ENCODE results near the gene SLC6A18.

The SLC6A18 gene

DNA sequence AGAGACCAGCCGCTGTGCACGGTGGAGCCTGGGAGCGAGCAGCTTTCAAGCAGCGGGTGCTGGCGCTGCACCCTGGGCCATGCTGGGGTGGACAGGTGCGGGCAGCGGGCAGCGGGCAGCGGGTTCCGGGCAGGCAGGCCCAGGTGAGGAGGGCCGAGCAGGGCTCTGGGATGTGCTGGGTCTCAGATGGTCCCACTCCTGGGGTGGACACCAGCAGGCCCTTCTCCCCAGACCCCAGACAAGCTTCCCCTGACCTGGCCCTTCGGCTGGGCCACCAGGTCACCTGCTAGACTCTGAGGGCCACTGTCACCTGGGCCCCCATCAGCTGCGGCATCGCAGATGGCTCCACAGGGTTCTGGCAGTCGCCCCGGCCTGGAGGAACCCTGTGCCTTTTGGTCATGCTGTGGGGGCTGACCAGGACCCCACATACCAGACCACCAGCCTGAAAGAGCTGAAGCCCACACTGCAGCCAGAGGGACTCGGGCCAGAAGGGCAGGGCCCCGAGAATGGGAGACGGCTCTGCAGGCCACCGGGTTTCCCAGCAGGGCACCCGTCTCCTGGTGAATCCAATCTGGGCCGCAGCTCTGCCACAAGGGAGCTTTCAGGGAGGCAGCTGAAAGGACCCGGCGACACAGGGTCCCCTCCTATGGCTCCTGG is 21.7 kb upstream of the SLC6A18 start:
- DNase-seq (ENCODE audit: low read depth in 2 of 2), result no peak

DNA sequence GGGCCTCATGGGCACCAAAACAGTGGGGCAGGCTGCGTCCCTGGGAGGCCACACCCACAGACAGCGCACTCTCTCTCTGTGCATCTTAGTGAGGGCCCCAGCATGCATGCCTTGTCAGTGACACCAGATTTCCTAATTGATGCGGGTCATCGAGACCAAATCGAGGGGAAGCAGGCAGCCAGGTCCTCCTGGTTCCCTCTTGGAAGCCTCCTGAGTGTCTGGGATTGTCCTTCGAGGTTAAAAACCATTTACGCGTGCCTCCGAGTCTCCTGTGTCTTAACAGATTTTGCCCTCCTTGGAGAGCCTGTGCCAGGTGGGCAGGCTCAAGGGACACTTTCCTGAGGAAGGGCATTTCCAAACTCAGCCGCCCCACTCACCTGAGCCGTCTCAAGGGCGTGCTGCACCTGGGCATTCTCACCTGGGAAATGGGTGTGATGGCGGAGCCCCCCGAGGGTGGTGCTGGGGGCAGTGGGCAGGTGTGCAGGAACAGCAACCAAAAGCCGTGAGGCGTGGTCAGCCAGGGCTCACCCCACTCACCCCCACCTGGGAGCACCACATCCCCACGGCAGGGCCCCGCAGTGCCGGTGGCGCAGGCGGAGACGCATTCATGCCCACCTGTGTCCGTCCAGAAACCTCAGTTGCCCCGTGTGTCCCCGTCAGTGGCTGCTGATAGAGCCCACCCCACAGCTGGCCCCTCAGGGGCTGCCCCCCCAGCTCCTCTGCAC is 21.1 kb upstream of the SLC6A18 start:
- DNase-seq (ENCODE audit: low read depth in 2 of 2), result no peak

DNA sequence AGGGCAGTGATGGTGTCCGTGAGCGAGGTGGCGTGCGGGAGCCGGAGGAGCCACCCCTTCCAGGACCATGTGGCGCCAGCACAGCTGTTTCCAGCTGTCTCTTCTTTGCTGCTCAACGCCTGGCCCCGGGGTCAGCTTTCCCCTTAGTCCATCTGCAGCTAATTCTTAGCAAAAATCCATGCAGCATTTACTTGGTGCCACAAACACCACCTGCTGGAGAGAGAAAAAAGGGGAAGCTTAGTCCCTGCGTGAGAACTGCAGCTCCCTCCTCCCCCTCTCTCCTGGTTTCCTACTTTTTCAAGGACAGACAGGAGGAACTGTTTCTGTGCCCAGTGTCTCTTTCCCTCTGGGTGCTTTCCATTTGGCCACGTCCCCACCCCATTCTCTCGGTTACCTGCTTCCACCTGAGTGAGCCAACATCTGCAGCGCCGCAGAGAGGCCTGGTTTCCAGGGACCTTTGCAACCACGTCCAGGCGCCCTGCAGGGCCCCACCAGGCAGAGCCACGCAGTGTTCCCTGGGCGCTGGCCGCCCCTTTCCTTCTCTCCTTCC is 20.4 kb upstream of the SLC6A18 start:
- DNase-seq (ENCODE audit: low read depth in 2 of 2), result no peak

DNA sequence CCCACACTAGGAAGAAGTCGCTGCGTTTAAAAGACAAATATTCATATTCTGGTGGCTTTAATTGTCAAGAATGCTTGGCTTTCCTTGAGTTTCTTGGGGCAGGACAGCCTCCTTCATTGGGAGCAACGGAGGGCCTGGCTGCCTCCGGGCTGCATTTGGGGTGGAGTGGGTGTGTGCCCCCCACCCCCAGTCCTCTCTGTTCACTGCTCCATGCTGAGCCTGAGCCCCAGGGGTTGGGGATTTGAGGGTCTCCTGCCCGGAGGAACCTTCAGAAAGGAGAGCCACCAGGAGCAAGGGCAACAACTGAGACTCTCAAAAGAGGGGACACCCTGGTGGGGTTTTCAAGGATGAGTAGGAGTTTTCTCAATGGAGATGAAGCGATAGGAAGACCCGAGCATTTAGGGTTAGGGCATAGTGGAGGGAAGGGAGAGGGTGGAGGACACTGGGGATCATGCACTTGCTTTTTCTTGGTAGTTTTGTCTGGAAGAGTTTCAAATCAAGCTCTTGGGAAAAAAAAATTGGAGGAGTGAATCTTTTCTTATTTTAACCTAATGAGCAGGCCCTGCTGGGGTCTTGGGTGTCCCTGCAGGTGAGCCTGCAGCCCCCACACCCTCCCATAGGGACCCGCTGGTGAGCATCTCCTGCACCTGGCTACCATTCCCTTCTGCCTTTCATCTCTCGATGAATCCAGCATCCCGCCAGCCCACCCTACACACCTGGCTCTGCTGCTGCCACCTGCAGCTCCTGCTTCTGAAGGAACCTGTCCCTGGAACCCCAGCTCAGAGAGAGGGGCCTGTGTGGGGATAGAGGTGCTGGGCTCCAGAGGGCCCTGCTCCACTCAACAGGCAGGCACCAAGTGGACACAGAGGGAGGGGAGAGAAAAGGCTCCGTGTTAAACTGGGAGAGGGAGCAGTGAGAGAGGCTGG is 19.7 kb upstream of the SLC6A18 start:
- DNase-seq (ENCODE audit: low read depth in 2 of 2), result no peak

DNA sequence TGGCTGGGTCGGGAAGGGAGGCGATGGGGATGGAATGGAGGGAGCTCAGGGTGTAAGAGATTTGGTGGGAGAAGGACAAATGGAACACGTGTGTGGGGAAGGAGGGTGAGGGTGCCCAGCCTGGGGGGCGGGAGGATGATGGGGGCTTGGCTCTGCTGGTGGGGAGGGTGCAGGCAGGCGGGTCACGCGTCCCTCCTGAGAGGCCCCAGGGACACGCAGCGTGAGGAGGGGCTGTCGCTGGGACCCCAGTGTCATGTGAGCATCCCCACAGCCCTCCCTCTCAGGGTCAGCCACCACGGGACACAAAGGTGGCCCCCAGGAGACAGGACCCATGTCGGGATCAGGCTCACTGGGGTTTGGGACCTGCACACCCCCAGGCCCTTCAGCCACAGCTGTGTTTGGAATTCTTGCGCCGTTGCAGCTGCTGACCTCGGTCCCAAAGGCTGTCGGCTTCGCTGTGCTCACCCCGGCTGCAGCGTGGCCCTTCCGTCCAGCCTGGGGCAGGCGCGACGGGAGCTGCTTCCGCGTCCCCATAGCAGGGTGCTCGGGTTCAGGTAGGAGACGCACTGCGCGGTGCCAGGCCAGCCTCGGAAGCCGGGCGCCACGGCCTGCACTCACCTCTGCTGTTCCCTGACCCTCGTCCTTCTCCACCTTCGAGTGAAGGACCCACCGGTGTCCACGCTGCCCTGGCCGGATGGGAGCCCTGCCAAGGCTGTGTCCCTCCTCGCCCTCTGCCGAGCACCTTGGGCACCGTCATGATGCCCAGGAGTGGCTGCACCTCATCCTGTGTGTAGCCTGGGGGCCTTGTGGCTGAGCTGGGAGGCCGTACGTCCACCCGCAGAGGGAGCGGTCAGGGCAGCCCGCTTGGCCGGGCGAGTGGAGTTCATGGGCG is 18.4 kb upstream of the SLC6A18 start:
- no peak for DNase-seq (ENCODE audit: low read depth in 2 of 2)

DNA sequence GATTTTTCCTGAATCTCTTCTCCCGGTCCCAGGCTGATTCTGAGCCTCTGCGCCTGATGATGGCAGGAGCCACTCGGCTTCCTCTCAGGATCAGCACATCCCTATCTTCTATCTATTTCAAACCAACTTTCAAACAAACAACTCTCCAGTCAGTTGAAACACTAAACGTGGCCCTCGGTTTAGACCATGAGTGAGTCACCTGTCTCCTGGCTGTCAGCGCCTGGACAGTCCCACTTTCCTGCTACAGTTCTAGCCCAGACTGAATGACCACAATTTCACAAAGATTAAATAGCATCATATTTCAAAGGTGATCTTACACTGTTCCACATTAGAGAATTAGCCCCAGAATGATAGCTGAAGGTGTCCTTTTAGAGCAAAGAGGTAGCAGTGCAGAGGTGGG is 17.6 kb upstream of the SLC6A18 start:
- no peak for DNase-seq (ENCODE audit: low read depth in 2 of 2)

DNA sequence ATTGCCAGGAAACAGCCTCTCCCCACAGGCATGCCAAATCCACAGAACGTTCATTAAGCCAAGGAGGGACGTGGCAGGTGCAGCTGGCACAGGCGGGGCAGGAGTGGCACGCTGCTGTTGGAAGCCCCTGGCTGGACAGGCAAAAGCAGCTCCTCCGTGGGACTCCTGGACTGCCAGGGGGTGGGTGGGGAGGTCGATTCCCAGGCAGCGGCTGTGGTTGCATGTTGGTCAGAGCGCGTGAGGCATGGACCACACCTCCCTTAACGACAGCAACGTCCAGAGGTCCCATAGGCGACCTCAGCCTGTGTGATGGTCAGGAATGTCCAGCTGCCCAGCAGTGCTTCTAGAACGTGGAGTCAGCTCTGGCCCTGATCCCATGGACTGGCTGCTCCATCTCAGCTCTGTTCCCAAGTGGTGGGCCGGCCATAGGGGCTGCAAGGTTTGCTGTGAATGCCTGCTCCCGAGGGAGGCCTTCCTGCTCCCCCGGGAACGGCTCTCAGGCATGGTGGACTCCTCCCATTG is 16.9 kb upstream of the SLC6A18 start:
- no peak for DNase-seq (ENCODE audit: low read depth in 2 of 2)

DNA sequence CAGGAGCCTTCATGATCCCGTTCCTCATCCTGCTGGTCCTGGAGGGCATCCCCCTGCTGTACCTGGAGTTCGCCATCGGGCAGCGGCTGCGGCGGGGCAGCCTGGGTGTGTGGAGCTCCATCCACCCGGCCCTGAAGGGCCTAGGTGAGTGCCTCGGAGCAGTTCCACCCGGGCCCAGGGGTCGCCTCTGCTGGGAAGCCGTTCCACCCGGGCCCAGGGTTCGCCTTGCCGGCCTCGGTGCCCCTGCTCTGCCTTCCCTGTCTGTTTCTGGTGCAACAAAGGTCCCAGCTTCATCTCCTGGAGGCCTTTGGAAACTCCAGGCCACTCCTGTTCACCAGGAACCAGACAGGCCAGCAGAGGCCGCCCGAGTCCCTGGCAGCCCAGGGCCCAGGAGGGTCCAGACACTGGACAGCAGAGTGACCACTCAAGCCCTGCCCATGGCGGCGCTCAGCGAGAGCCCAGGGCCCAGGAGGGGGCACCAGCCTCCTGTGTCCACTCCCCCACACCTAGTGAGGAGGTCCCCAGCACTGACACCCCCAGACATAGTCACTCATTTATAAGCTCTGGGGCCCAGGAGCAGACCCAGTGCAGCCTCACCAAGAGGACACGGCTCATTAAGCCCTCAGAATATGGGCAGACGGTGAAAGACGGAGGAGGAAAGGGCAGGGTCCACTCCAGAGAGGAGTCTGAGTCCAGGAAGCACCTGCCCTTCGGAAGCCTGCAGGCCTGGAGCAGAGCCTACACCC is 16.3 kb upstream of the SLC6A18 start:
- DNase-seq (ENCODE audit: low read depth in 2 of 2), result no peak

DNA sequence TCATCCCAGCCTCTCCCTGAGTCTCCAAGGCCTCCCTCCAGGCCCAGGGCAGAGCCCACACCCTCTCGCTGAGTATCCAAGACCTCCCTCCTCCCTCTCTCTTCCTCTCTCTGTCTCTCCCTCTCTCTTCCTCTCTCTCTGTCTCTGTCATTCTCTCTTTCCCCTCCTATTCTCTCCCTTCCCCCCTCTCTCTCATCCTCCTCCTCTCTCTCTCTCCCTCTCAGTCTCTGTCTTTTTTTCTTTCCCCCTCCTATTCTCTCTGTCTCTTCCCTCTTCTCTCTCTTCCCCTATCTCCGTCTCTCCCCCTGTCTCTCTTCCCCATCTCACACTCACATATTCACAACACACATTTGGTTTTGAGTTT is 15.7 kb upstream of the SLC6A18 start:
- DNase-seq (ENCODE audit: low read depth in 2 of 2), result no peak

DNA sequence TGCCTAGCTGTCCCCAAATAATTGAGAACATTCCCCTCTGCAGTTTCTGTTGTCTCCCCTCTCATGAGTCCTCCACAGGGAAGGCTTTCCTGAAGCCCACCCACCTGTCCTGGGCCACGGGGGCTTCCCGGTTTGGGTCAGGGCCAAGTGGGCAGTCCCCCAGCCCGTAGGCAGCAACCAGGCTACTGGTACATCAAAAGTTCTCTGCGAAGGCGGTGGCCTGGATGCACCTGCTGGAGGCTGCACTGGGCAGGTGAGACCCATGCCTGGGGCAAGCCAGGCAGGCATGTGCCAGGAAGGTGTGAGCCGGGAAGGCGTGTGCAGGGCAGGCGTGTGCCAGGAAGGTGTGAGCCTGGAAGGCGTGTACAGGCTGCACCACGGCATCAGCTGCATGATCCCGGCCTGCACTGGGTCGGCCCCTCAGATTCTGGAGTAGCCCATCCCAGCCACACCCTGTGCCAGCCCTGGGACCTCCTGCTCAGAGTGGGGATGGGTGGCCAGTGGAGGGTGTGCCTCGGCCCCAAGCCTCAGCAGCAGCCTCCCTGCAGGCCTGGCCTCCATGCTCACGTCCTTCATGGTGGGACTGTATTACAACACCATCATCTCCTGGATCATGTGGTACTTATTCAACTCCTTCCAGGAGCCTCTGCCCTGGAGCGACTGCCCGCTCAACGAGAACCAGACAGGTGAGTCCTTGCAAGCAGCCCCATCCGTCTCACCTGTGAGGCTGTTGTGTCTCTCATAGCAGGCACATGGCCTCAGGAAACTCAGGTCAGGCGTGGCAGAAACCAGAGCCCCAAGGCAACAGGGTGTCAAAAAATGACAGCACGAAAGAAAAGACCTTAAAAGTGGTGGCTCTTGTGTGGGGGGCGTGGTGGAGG is 15.0 kb upstream of the SLC6A18 start:
- DNase-seq (ENCODE audit: low read depth in 2 of 2), result no peak

DNA sequence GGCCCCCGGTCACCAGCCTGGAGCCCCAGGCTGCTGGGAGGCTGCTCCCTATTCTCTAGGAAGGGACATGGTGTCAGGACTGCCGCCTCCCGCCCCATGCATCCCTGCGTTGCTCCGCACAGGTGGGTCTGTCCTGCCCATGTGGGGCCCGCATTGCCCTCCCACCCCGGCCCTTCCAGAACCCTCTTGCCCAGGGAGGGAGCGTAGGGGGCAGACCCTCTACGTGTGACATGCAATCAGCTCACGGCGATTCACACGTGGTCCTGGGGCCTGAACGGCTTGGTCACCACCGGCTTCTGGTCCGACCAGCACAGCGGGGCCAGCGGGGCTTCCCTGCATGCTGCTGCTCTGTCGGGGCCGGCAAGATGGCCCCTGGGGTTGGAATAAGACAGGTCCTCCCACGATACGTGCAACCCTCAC is 14.3 kb upstream of the SLC6A18 start:
- no peak for DNase-seq (ENCODE audit: low read depth in 2 of 2)

DNA sequence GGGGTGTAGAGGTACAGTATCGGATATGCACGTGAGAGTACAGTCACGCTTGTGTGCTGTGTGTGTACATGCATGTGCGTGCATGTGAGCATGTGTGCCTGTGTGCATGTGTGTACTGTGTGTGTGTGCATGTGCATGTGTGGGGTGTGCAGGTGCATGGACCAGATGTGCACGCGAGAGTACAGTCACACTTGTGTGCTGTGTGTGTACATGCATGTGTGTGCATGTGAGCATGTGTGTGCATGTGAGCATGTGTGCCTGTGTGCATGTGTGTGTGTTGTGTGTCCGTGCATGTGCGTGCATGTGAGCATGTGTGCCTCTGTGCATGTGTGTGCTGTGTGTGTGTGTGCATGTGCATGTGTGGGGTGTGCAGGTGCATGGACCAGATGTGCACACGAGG is 13.5 kb upstream of the SLC6A18 start:
- DNase-seq (ENCODE audit: low read depth in 2 of 2), result no peak

DNA sequence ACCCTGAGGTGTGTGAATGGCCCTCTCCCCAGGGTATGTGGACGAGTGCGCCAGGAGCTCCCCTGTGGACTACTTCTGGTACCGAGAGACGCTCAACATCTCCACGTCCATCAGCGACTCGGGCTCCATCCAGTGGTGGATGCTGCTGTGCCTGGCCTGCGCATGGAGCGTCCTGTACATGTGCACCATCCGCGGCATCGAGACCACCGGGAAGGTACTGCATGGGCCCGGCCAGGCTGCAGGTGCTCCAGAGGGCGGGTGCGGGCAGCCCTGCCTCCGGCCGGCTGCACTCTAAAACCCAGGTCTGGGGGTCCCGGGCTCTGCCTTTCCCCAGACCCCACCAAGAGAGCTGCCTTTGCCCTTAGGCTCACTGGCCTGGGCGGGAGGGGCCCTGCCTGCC is 12.9 kb upstream of the SLC6A18 start:
- DNase-seq (ENCODE audit: low read depth in 2 of 2), result no peak

DNA sequence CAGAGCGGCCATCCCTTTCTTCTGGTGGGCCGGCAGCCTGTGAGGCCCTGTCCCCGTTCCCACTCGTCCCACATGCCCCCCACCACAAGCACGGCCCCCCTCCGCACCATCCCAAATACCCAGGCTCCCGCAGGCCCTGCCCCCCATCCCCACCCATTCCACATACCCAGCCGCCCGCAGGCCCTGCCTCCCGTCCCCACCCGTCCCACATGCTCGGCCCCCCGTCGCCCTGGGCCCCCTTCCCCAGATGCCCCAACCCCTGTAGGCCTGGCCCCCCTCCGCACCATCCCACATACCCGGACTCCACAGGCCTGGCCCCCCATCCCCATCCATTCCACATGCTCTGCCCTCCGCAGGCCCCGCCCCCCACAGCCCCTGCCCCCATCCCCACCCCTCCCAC is 12.3 kb upstream of the SLC6A18 start:
- DNase-seq (ENCODE audit: low read depth in 2 of 2), result no peak

DNA sequence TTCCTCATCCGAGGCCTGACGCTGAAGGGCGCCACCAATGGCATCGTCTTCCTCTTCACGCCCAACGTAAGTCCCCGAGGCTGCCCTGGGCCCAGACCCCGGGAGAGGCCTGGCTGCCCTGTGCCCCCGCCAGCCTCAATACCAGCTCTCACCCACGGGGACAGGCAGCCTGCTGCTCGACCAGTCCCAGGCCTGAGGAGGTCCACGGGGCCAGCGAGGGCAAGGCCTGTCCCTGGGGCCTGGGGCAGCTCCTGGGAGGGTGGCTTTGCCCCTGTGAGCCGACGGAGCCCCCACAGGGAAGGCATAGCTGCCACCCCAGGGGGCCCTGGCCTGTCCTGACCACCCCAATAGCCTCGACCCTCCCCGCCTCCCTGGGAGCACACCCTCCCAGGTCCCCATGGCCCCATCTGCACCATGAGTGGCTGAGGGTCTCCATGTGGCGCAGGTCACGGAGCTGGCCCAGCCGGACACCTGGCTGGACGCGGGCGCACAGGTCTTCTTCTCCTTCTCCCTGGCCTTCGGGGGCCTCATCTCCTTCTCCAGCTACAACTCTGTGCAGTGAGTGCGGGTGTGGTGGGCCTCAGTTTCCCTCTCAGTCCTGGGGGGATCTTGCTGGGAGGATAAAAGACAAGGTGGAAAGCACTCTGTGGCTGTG is 11.5 kb upstream of the SLC6A18 start:
- no peak for DNase-seq (ENCODE audit: low read depth in 2 of 2)

DNA sequence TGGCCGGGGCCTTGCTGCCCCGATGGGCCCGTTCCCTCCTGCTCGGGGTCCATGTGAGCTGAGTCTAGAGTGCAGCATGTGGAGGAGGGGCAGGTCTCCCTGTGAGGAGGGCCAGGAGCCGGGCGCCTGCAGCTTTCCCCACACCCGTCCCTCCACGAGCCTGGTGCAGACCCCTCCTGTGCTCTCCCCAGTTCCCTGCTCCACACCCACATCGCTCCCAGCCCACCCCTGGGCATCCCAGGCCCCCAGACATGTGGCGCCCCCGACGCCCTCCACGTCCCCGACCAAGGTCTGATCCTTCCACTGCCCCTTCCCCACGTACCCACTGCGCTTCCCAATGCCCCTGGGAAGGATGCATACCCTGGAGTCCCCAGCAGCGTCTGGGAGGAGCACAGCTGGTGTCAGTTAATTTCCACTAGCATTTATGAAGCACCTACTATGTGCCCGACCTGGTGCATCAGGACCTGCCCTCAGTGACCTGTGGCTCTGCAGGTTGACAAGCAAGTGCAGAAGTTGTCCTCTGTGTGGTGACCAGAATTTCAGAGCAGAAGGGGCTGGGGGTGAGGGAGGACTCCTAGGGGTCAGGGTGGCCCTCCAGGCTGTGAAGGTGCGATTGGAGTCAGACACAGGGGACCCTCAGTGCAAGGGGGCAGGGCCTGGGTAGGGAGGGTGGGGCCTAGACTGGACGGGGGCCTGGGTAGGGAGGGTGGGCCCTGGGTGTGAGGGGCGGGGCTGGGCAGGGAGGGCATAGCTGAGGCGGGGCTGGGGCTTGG is 10.8 kb upstream of the SLC6A18 start:
- DNase-seq (ENCODE audit: low read depth in 2 of 2), result no peak

DNA sequence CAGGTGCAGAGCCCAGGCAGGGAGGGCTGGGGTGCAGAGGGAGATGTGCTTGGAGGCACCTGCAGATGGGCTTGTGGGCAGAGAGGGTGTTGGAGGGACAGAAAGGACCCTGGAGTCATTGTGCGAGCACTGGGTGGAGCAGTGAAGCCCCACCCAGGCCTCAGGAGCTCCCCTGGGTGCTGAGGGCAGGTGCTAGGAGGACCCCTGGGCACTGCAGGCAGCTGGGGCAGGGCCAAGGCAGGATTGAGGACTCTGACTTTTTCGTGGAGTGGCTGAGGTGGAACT is 10.3 kb upstream of the SLC6A18 start:
- no peak for DNase-seq (ENCODE audit: low read depth in 2 of 2)
